Measurements from ENCODE around the gene TGFBR1.

Gene TGFBR1

DNA sequence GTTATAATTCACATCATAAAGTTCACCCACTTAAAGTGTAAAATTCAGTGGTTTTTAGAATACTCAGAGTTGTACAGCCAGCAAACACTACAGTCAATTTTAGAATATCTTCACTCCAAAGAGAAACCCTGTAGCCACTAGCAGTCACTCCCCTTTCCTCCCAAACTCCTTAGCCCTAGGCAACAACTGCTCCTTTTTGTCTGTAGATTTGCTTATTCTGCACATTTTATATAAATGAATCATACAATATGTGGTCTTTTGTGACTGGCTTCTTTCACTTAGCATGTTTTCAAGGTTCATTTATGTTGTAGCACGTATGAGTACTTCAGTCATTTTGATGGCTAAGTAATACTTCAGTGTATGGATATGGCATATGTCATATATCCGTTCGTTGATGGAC, 38.7 kb downstream of the TGFBR1 start:
- no peaks in the 10 kb centered on the region for H3K27me3 Mint-ChIP-seq (ENCODE audit: low read depth)
- peaks cover 38% of the 10 kb centered on the region for H3K4me1 Mint-ChIP-seq (ENCODE audit: low read depth)
- H3K27ac Mint-ChIP-seq = no peak overlapping the region
- no peaks in the 10 kb centered on the region for H3K9me3 Mint-ChIP-seq
- H3K36me3 Mint-ChIP-seq (ENCODE audit: low read depth) = peaks cover 71% of the 10 kb centered on the region
- H3K4me3 Mint-ChIP-seq = no peak overlapping the region

DNA sequence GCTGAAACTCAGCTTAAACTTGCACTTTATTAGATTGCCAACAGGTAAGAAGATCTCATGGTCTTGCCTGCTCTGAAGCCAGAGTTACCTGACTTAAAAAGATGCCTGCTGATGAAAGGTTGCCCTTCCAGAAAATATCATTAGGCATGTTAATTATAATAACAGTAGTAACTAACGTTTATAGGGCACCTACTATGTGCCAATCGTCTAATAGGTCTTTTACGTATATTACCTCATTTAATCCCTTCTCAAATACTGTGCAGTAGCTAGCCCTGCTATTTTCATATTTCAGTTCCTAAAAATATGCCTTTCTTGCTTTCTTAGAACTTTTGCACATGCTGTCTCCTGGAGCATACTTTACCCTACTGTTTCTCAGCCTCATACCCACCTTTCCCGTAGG, 40.1 kb downstream of the TGFBR1 start:
- H3K9me3 Mint-ChIP-seq = no peaks in the 10 kb centered on the region
- no peak overlapping the region for H3K27ac Mint-ChIP-seq
- H3K27me3 Mint-ChIP-seq (ENCODE audit: low read depth) = no peaks in the 10 kb centered on the region
- peaks cover 74% of the 10 kb centered on the region for H3K36me3 Mint-ChIP-seq (ENCODE audit: low read depth)
- H3K4me1 Mint-ChIP-seq (ENCODE audit: low read depth) = peaks cover 37% of the 10 kb centered on the region
- H3K4me3 Mint-ChIP-seq = no peak overlapping the region

DNA sequence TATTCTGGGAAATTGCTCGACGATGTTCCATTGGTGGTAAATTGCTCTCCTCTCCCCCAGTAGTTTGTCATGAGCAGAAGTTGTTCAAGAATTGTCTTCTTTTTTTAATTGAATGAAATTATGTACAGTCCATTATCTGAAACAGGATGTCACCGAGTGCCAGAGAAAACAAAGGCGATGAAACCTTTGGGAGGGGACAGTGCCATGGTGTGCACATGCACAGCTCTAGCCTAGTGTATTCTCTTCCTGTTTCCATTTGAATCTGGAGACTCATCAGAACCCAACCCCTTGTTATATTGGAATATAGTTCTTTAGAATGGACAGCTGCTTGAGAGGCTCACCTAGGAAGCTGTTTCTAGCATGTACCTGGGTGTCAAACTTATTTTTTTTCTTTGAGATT, 41.7 kb downstream of the TGFBR1 start:
- Mint-ChIP-seq H3K4me3 (no peak overlapping the region), H3K27ac (no peak overlapping the region), H3K27me3 (ENCODE audit: low read depth) (no peaks in the 10 kb centered on the region), H3K9me3 (no peaks in the 10 kb centered on the region), H3K36me3 (ENCODE audit: low read depth) (peaks cover 74% of the 10 kb centered on the region), H3K4me1 (ENCODE audit: low read depth) (peaks cover 37% of the 10 kb centered on the region)

DNA sequence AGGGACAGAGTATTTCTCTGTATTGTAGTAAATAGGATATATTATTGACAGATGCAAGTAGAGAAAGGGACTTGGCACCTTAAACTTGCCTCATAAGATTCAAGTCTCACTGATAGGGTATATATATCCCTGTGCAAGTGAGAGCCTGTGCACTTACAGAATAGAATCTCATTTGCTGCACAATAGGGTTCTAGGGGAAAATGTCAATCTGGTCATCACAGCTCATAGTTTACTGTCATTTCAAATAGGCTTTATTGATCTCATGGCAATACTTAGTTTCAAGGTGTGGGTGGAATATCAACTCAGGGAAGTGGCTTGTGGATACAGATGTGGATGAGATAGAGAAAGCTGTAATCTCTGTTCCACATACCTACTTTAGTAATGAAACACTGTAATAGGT, 42.3 kb downstream of the TGFBR1 start:
- no peaks in the 10 kb centered on the region for H3K9me3 Mint-ChIP-seq
- H3K27me3 Mint-ChIP-seq (ENCODE audit: low read depth) = no peaks in the 10 kb centered on the region
- peaks cover 75% of the 10 kb centered on the region for H3K36me3 Mint-ChIP-seq (ENCODE audit: low read depth)
- H3K4me3 Mint-ChIP-seq = no peak overlapping the region
- H3K4me1 Mint-ChIP-seq (ENCODE audit: low read depth) = peaks cover 34% of the 10 kb centered on the region
- H3K27ac Mint-ChIP-seq = no peak overlapping the region

DNA sequence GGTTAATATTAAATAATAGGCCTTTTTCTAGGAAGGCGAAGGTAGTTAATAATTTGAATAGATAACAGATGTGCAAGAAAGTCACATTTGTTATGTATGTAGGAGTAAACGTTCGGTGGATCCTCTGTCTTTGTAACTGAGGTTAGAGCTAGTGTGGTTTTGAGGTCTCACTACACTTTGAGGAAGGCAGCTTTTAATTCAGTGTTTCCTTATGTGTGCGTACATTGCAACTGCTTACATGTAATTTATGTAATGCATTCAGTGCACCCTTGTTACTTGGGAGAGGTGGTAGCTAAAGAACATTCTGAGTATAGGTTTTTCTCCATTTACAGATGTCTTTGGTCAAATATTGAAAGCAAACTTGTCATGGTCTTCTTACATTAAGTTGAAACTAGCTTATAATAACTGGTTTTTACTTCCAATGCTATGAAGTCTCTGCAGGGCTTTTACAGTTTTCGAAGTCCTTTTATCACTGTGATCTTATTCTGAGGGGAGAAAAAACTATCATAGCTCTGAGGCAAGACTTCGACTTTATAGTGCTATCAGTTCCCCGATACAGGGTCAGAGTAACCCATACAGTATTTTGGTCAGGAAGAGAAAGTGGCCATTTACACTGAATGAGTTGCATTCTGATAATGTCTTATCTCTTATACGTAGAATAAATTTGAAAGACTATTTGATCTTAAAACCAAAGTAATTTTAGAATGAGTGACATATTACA, 45.7 kb downstream of the TGFBR1 start:
- H3K36me3 Mint-ChIP-seq (ENCODE audit: low read depth) = peaks cover 69% of the 10 kb centered on the region
- H3K27me3 Mint-ChIP-seq (ENCODE audit: low read depth) = peaks cover 4% of the 10 kb centered on the region
- no peak overlapping the region for H3K4me3 Mint-ChIP-seq
- no peaks in the 10 kb centered on the region for H3K9me3 Mint-ChIP-seq
- H3K27ac Mint-ChIP-seq = peak overlapping the region; percentile 58
- H3K4me1 Mint-ChIP-seq (ENCODE audit: low read depth) = peaks cover 28% of the 10 kb centered on the region

DNA sequence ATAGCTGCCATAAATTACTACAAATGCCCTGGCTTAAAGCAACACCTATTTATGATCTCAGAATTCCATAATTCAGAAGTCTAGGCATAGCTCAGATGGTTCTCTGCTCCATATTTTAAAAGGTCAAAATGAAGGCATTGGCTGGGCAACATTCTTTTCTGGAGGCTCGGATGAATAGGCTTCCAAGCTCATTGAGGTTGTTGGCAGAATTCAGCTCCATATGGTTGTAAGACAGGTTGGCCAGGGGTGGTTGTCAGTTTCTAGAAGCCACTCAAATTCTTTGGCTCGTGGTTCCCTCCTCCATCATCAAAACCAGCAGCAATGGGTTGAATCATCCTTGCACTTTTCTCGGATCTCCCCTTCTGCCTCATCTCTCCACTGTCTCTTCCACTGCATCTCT, 49.4 kb downstream of the TGFBR1 start:
- Mint-ChIP-seq H3K9me3 (no peaks in the 10 kb centered on the region), H3K4me1 (ENCODE audit: low read depth) (peaks cover 16% of the 10 kb centered on the region), H3K36me3 (ENCODE audit: low read depth) (peaks cover 38% of the 10 kb centered on the region), H3K4me3 (no peak overlapping the region), H3K27ac (no peak overlapping the region), H3K27me3 (ENCODE audit: low read depth) (peaks cover 12% of the 10 kb centered on the region)

DNA sequence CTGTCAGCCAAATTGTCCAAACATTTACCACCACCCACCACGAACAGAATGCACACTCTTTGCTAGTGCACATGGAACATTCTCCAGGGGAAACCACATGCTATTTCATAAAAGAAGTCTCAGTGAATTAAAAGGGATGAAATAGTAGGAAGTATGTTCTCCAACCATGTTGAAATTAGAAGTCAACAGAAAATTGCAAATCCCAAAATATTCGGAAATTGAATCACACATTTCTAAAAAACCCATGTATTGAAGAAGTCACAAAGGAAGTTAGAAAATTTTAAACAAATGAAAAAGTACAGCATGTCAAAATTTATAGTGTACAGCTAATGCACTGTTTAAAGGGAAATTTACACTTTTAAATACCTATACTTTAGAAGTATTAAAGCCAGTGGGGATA, 50.8 kb downstream of the TGFBR1 start:
- Mint-ChIP-seq H3K9me3 (no peaks in the 10 kb centered on the region), H3K4me3 (no peak overlapping the region), H3K27me3 (ENCODE audit: low read depth) (peaks cover 21% of the 10 kb centered on the region), H3K36me3 (ENCODE audit: low read depth) (peaks cover 27% of the 10 kb centered on the region), H3K27ac (no peak overlapping the region), H3K4me1 (ENCODE audit: low read depth) (peaks cover 10% of the 10 kb centered on the region)

DNA sequence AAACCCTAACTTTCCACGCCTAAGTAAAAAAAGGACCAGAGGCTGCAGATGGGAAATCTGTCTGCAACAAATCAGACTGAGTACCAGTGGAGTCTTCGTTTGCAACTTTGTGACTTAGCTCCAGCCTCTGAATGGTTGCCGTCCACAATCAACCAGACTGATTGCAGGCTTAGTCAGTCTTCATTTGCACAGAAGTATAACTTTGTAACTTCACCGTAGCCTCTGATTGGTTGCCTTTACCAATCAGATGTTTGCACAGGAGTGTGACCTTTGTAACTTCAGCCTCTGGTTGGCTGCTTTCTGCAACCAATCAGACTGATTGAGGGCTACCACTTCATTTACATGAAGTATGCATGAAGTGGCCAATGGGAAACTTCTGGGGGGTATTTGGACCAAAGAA, 53.7 kb downstream of the TGFBR1 start:
- Mint-ChIP-seq H3K27me3 (ENCODE audit: low read depth) (peaks cover 28% of the 10 kb centered on the region), H3K27ac (no peak overlapping the region), H3K4me3 (no peak overlapping the region), H3K4me1 (ENCODE audit: low read depth) (peaks cover 10% of the 10 kb centered on the region), H3K36me3 (ENCODE audit: low read depth) (peaks cover 14% of the 10 kb centered on the region), H3K9me3 (no peaks in the 10 kb centered on the region)

DNA sequence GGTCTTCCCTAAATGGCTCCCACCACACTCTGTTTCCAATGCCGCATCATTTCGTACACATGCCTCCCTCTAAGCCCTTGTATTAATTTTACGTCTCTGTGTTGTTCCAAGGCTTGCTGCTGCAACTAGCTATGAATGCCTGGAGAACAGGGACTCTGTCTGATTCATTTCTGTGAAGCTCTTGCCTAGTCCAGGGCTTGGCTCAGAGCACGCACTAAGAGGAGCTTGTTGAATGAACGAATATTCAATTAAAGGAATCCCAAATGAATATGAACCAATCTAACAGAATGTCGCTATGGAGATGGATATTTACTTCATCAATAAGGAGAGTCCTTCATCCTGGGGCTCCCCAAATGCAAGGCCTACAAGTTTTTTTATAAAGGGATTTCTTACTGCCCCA, 55.3 kb downstream of the TGFBR1 start:
- H3K9me3 Mint-ChIP-seq = no peaks in the 10 kb centered on the region
- no peak overlapping the region for H3K4me3 Mint-ChIP-seq
- H3K36me3 Mint-ChIP-seq (ENCODE audit: low read depth) = no peaks in the 10 kb centered on the region
- peaks cover 10% of the 10 kb centered on the region for H3K4me1 Mint-ChIP-seq (ENCODE audit: low read depth)
- H3K27me3 Mint-ChIP-seq (ENCODE audit: low read depth) = peaks cover 28% of the 10 kb centered on the region
- H3K27ac Mint-ChIP-seq = no peak overlapping the region

DNA sequence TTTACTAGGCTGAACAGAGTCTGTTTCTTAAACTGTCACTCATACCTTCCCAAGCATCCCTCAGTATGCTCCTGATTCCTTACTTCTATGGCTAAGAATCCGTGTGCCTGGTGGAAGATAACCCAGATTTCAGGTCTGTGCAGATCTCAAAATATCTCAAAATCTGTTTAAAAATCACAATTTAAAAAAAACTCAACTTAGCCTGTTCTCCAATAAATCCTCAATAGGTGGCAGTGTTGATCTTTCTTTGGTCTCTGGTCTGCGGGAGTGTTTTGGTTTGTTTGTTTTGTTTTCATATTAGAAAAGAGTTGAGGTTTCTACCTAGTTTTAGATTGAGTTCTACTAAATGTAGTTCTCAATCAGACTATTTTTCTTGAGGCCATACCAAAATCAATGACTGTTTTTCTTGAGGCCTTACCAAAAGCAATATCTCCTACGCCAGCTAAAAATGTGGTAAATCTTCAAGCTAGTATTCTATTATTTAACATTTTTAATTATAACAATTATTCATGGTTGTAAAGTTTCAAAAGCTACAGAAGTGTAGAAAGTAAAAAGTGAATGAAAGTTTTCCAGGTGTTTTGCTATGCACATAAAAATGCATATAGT, 57.9 kb downstream of the TGFBR1 start:
- Mint-ChIP-seq H3K4me3 (no peak overlapping the region), H3K27ac (no peak overlapping the region), H3K27me3 (ENCODE audit: low read depth) (peaks cover 16% of the 10 kb centered on the region), H3K4me1 (ENCODE audit: low read depth) (peaks cover 25% of the 10 kb centered on the region), H3K9me3 (no peaks in the 10 kb centered on the region), H3K36me3 (ENCODE audit: low read depth) (no peaks in the 10 kb centered on the region)

DNA sequence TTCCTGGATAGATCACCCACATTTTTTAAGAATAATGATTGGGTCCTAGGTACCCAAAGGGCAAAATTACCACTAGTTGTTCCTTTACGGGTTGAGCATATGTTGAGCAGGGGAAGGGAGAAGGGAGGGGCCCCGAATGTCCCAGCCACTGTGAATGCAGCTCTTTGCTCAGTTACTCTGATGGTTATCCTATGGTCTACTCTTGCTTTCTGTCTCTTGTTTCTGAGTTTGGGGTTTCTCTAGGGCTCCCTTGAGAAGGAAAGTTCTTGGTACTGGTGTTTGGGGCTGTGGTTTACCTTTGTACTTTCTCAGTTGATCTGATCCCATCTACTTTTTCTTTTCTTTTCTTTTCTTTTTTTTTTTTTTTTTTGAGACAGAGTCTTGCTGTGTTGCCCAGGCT, 61.2 kb downstream of the TGFBR1 start:
- Mint-ChIP-seq H3K27ac (no peak overlapping the region), H3K27me3 (ENCODE audit: low read depth) (peaks cover 14% of the 10 kb centered on the region), H3K9me3 (no peaks in the 10 kb centered on the region), H3K4me3 (no peak overlapping the region), H3K36me3 (ENCODE audit: low read depth) (no peaks in the 10 kb centered on the region), H3K4me1 (ENCODE audit: low read depth) (peaks cover 30% of the 10 kb centered on the region)

DNA sequence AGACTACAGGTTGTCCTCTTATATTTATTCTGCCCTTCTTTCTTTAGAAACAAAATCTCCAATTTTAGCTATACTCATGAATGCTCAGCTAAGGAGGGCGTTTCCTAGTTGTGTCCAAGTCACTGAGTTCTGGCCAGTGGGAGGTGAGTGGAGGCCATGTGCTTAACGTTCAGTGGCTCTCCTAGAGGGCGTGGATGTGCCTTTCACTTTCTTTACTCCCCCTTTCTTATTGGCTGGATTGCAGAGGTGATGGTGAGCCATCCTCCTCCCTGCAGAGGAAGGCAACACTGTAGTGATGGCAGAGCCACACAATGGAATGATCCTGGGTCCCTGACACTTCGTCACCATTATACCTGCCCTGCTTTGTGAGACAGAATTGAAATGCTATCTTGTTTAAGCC, 62.2 kb downstream of the TGFBR1 start:
- H3K4me3 Mint-ChIP-seq = no peak overlapping the region
- H3K27me3 Mint-ChIP-seq (ENCODE audit: low read depth) = peaks cover 17% of the 10 kb centered on the region
- H3K9me3 Mint-ChIP-seq = no peaks in the 10 kb centered on the region
- no peak overlapping the region for H3K27ac Mint-ChIP-seq
- H3K4me1 Mint-ChIP-seq (ENCODE audit: low read depth) = peaks cover 30% of the 10 kb centered on the region
- no peaks in the 10 kb centered on the region for H3K36me3 Mint-ChIP-seq (ENCODE audit: low read depth)

DNA sequence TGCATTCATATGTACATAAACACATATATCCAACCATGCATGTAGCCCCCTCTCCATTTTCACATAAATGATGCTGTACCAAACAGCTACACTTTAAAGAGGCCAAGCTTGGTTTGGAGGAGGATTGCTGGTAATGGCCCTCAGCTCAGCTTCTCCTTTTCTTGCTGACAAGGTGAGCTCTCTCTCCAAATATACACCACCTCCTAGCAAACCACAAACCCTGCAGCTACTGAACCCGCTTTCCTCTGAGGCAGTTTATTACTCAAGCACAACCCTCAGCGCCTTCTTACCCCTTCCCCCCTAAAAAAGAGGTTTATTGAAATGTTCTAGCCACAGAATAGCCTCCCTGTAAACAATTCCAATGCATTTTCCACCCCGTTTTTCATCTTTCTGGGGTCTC, 62.8 kb downstream of the TGFBR1 start:
- peaks cover 17% of the 10 kb centered on the region for H3K27me3 Mint-ChIP-seq (ENCODE audit: low read depth)
- no peaks in the 10 kb centered on the region for H3K36me3 Mint-ChIP-seq (ENCODE audit: low read depth)
- no peak overlapping the region for H3K27ac Mint-ChIP-seq
- no peak overlapping the region for H3K4me3 Mint-ChIP-seq
- no peaks in the 10 kb centered on the region for H3K9me3 Mint-ChIP-seq
- peaks cover 27% of the 10 kb centered on the region for H3K4me1 Mint-ChIP-seq (ENCODE audit: low read depth)

DNA sequence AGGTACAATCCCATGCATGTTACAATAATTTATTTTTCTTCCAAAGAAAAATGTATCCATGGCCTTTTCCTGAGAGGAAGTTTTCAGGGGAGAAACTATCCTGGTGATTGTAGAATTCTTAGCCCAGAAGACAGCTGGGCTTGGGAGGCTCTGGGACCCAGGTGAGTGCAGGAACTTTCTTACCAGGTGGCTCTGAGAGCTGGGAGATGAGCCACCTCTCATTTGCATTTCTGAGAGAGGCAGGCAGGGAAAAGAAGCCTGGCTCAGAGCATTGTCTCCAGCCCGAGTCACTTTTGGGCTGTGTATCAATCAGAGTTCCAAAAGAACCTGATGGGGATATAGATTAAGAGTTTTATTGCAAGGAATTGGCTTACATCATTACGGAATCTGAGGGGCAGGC, 64.2 kb downstream of the TGFBR1 start:
- Mint-ChIP-seq H3K4me3 (no peak overlapping the region), H3K27ac (no peak overlapping the region)

DNA sequence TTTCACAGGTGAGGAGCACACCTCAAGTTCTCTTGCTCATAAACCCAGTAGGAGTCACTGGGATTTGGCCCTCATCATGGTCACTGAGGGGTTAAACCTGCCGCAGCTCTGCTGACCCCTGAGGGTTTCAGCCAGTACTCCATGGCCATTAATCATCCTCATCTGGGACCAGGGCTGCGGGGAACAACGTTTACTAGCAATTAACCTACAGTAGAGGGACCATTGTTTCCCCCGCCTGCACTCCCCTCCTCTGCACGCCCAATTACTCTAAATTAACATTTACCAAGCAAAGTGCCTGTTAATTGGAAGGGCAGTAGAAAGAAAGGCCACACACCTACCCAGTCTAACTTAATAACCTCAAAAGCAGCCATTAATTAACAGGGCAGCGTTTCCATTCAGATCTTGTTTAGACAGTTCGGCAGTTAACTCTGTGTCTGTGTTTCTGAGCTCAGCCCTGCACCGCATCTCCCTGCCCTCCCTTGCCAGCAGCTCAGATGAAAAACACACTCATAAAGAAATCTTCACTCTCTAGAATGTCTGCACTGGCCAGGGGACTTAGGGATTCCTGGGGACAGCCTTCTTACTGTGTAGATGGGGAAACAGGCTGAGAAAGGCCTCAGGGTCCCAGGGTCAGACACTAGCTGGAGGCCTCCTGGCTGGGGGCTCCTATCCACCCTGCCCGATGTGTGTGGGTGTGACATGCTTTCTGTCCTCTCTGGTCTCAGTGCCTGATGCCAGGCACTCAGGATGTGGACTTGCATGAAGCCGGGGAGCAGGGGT, 65.3 kb downstream of the TGFBR1 start:
- Mint-ChIP-seq H3K36me3 (ENCODE audit: low read depth) (no peaks in the 10 kb centered on the region), H3K4me3 (no peak overlapping the region), H3K27ac (no peak overlapping the region), H3K27me3 (ENCODE audit: low read depth) (peaks cover 17% of the 10 kb centered on the region), H3K9me3 (no peaks in the 10 kb centered on the region), H3K4me1 (ENCODE audit: low read depth) (peaks cover 30% of the 10 kb centered on the region)

More for the DNA sequence above, 64.2 kb downstream of the TGFBR1 start:
- Mint-ChIP-seq H3K4me1 (ENCODE audit: low read depth) (peaks cover 28% of the 10 kb centered on the region), H3K27me3 (ENCODE audit: low read depth) (peaks cover 17% of the 10 kb centered on the region), H3K36me3 (ENCODE audit: low read depth) (no peaks in the 10 kb centered on the region), H3K9me3 (no peaks in the 10 kb centered on the region)
